Natural killer cell (primary cell): ENCODE data around the gene THAP5. TPM values are rescaled to one million over a fixed set of nuclear protein-coding genes. Genes with fewer than 3 reads are reported as not detected.

Source experiments
- ATAC-seq, 3 donors: fragments of 150-1000 bp in 2 of 3; fragments of 200-7000 bp in 1 of 3; cut with Tn5 transposase; 1 replicate in 1 of 3; 2 replicates in 2 of 3; pipeline ENCODE4 v1.10.0; 2021; ENCODE audit warnings: mild to moderate bottlenecking in 2 of 3, moderate library complexity in 2 of 3
- DNase-seq, 2 donors: peaks; one replicate each; pipeline versions ENCODE4 v3.0.0 to v3.0.0-alpha.2; 2013 to 2021; ENCODE audit warnings: mixed read lengths in 1 of 2
- H3K27ac ChIP-seq: one replicate; pipeline ENCODE4 v1.5.1; 2013; ENCODE audit warnings: mild to moderate bottlenecking, low read length
- H3K27me3 ChIP-seq: one replicate; pipeline ENCODE4 v1.6.1; 2013; ENCODE audit warnings: low read length; ENCODE audit not compliant: control insufficient read depth, insufficient read depth
- H3K36me3 ChIP-seq: one replicate; pipeline ENCODE4 v1.6.1; 2013; ENCODE audit warnings: low read length; ENCODE audit not compliant: control insufficient read depth, insufficient read depth
- H3K4me1 ChIP-seq: one replicate; pipeline ENCODE4 v1.6.1; 2013; ENCODE audit warnings: low read length; ENCODE audit not compliant: control insufficient read depth, insufficient read depth
- H3K4me3 ChIP-seq: one replicate; pipeline ENCODE4 v1.5.1; 2013; ENCODE audit warnings: low read length
- H3K9me3 ChIP-seq: one replicate; pipeline ENCODE4 v1.6.1; 2013; ENCODE audit warnings: low read length; ENCODE audit not compliant: control insufficient read depth, insufficient read depth
- H3K27ac Mint-ChIP-seq, 2 donors: one replicate each; pipeline ENCODE4 v1.8.0; 2022; ENCODE audit warnings: mild to moderate bottlenecking in 2 of 2, mixed read lengths in 2 of 2, moderate library complexity in 1 of 2
- H3K27me3 Mint-ChIP-seq, 2 donors: one replicate each; pipeline ENCODE4 v1.8.0; 2022; ENCODE audit warnings: low read depth in 2 of 2, mixed read lengths in 2 of 2
- H3K36me3 Mint-ChIP-seq: one replicate; pipeline ENCODE4 v1.8.0; 2022; ENCODE audit warnings: mixed read lengths
- H3K4me1 Mint-ChIP-seq, 2 donors: one replicate each; pipeline ENCODE4 v1.8.0; 2022; ENCODE audit warnings: mixed read lengths in 2 of 2
- H3K4me3 Mint-ChIP-seq: one replicate; pipeline ENCODE4 v1.8.0; 2022; ENCODE audit warnings: mild to moderate bottlenecking, moderate library complexity, mixed read lengths
- H3K9me3 Mint-ChIP-seq, 2 donors: one replicate each; pipeline ENCODE4 v1.8.0; 2022; ENCODE audit warnings: mixed read lengths in 2 of 2
- CTCF ChIP-seq: fragments of 200-600 bp; IDR thresholded peaks from one replicate; pipeline ENCODE4 v1.8.0; 2022; ENCODE audit warnings: antibody characterized with exemption
- WGBS: methylation state at CpG from one replicate; pipeline ENCODE4 v1.1.7; 2013; ENCODE audit warnings: missing lambda C conversion rate; ENCODE audit not compliant: insufficient coverage; 5-methylcytosine and 5-hydroxymethylcytosine counted together
- intact Hi-C: fragments of 100-400 bp; cut with micrococcal nuclease; formaldehyde crosslinking; loops from one replicate; pipeline ENCODE4 v1.14.2; 2022
- total RNA-seq, 4 donors: library from RNA; stranded (reverse); fragments of 120-200 nt in 1 of 4; gene quantifications; one replicate each; pipeline versions ENCODE4 v1.2.3 to v1.2.4, GENCODE V29; 2013 to 2022

THAP5 gene
- total RNA-seq, 3 donors from 2014 or later (not counting 1 experiment from before 2014, with no cell fraction given), result 13.8 to 21.0 (median 19.1) TPM

DNA sequence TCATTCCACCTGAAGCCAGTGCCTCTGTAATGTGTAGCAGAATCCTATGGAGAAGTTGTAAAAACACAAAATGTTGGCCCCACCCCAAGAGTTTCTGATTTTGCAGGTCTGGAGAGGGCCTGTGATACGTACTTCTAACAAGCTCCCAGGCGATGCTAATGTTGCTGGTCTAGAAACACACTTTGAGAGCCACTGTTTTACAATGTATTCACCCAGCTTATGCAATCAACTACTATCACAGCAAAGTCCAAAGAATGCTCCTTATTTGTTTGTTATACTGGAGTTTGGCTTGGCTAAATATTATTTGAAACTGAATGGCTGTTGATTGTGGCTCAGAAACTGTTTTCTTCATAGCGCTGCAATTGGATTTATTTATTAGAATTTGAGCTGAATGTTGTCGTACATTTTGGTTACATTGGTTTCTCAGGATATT, 44.5 kb upstream of the THAP5 start:
- no peak overlapping the region for H3K4me3 ChIP-seq
- no peaks in the 10 kb centered on the region for H3K4me1 Mint-ChIP-seq
- ATAC-seq (no peak), DNase-seq (no peak)
- H3K4me3 Mint-ChIP-seq, result no peak overlapping the region
- no peaks in the 10 kb centered on the region for H3K36me3 ChIP-seq
- no peak overlapping the region for H3K27ac Mint-ChIP-seq
- peaks cover 0 to 10% of the 10 kb centered on the region in 2 donors for H3K27me3 Mint-ChIP-seq
- WGBS, result 100% methylated on average over 4 of the region's 4 CpGs
- H3K27ac ChIP-seq, result no peak overlapping the region
- no peak for TF ChIP-seq CTCF
- H3K36me3 Mint-ChIP-seq, result no peaks in the 10 kb centered on the region
- intact Hi-C loops, result no loop called here
- H3K9me3 ChIP-seq, result no peaks in the 10 kb centered on the region
- H3K27me3 ChIP-seq, result no peaks in the 10 kb centered on the region
- no peaks in the 10 kb centered on the region for H3K4me1 ChIP-seq
- no peaks in the 10 kb centered on the region for H3K9me3 Mint-ChIP-seq

- 86% methylated on average over 2 of the region's 5 CpGs for whole genome bisulfite sequencing
- TF ChIP-seq CTCF, result peak; percentile 75
- H3K4me3 Mint-ChIP-seq, result no peak overlapping the region
- no peaks in the 10 kb centered on the region for H3K4me1 ChIP-seq
- H3K36me3 Mint-ChIP-seq, result no peaks in the 10 kb centered on the region
- peak in 1 of 2 donors; percentile 69 for DNase-seq
- no peaks in the 10 kb centered on the region for H3K4me1 Mint-ChIP-seq
- H3K9me3 ChIP-seq, result no peaks in the 10 kb centered on the region
- intact Hi-C loops, result no loop called here
- no peaks in the 10 kb centered on the region for H3K9me3 Mint-ChIP-seq
- H3K27me3 Mint-ChIP-seq, result peaks cover 0 to 8% of the 10 kb centered on the region in 2 donors
- H3K4me3 ChIP-seq, result no peak overlapping the region
- H3K36me3 ChIP-seq, result no peaks in the 10 kb centered on the region
- H3K27ac Mint-ChIP-seq, result no peak overlapping the region
- ATAC-seq, result peak in 1 of 3 donors; percentile 61
- no peak overlapping the region for H3K27ac ChIP-seq
- H3K27me3 ChIP-seq, result no peaks in the 10 kb centered on the region
Observed at GRCh38 chr7:108613147-108613948, 43.8 kb upstream of the THAP5 start.

DNA sequence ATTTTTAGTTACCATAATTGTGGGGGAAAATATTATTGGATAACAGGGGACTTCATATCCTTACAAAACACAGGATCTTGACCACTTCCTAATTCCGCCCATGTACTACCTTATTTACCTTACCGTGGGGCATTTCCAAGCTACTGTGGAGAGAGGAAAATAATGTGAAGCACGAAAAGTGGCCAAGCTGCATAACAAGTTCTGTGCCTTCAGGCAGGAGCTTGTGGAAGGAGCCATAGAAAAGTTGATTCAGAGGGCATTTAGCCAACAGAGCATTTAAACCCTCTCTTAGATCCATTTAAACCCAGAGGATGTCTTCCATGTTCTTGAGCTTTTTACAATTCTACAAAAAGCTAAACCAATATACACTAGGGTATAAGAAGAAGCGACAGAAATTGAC, 41.8 kb upstream of the THAP5 start:
- intact Hi-C loops, result no loop called here
- WGBS, result 96% methylated on average over 2 of the region's 4 CpGs

More for the DNA sequence above, 41.8 kb upstream of the THAP5 start:
- Histone ChIP-seq H3K4me3 (no peak overlapping the region), H3K4me1 (no peaks in the 10 kb centered on the region), H3K27me3 (no peaks in the 10 kb centered on the region), H3K36me3 (no peaks in the 10 kb centered on the region), H3K27ac (no peak overlapping the region), H3K9me3 (no peaks in the 10 kb centered on the region)
- no peak for DNase-seq
- Mint-ChIP-seq H3K4me3 (no peak overlapping the region), H3K27ac (no peak overlapping the region), H3K27me3 (no peaks in the 10 kb centered on the region), H3K36me3 (no peaks in the 10 kb centered on the region), H3K4me1 (no peaks in the 10 kb centered on the region), H3K9me3 (no peaks in the 10 kb centered on the region)
- ATAC-seq, result no peak
- TF ChIP-seq CTCF, result no peak
